ENCODE results near the gene SNRPD2. TPM values are rescaled to one million over a fixed set of nuclear protein-coding genes. Genes with fewer than 3 reads are reported as not detected.
A peak's percentile ranks its signal among the peaks of the same experiment; 100 is the strongest.

SNRPD2 gene
- total and polyA plus RNA-seq, 12 donors: 179 to 473 (median 323) TPM

GRCh38 chr19:45674946-45675345, 16.8 kb downstream of the SNRPD2 start:
- WGBS, 4 donors: 78 to 92% (median 82%) methylated on average over 7 of the region's 7 CpGs
- Histone ChIP-seq H3K27ac (no peak overlapping the region), H3K36me3 (replicated peaks in 1 of 2) (no peaks in the 10 kb centered on the region), H3K27me3 (peaks cover 22% of the 10 kb centered on the region), H3K4me1 (replicated peaks in 1 of 2) (peaks cover 11 to 13% of the 10 kb centered on the region in 2 donors), H3K9me3 (replicated peaks in 1 of 3) (no peaks in the 10 kb centered on the region), H3K4me3 (no peak overlapping the region)
- no peak for DNase-seq
- TF ChIP-seq CTCF (IDR thresholded peaks at IDR 0.05) (no peak), POLR2A (IDR thresholded peaks at IDR 0.05) (no peak)
- intact Hi-C loops (cut with DNase I): no loop called here

GRCh38 chr19:45670670-45671453, 20.9 kb downstream of the SNRPD2 start:
- peak overlapping the region in 1 of 4 donors; percentile 33 for H3K4me3 ChIP-seq
- no peaks in the 10 kb centered on the region for H3K9me3 ChIP-seq (replicated peaks in 1 of 3)
- WGBS, 4 donors: 9 to 22% (median 17%) methylated on average over 11 to 42 of the region's 42 CpGs
- peak; percentile 66 to 90 (median 80) for DNase-seq
- peaks cover 22% of the 10 kb centered on the region for H3K27me3 ChIP-seq
- peaks cover 15 to 18% of the 10 kb centered on the region in 2 donors for H3K4me1 ChIP-seq (replicated peaks in 1 of 2)
- intact Hi-C loops (cut with DNase I): no loop called here
- H3K36me3 ChIP-seq (replicated peaks in 1 of 2): no peaks in the 10 kb centered on the region
- H3K27ac ChIP-seq: no peak overlapping the region
- no peak for TF ChIP-seq POLR2A (IDR thresholded peaks at IDR 0.05)
- no peak for TF ChIP-seq CTCF (IDR thresholded peaks at IDR 0.05)

- TF ChIP-seq POLR2A (IDR thresholded peaks at IDR 0.05): no peak
- no peak for TF ChIP-seq CTCF (IDR thresholded peaks at IDR 0.05)
- Histone ChIP-seq H3K9me3 (replicated peaks in 1 of 3) (no peaks in the 10 kb centered on the region), H3K36me3 (replicated peaks in 1 of 2) (no peaks in the 10 kb centered on the region), H3K4me3 (peak overlapping the region in 1 of 4 donors; percentile 45), H3K4me1 (replicated peaks in 1 of 2) (peaks cover 15 to 18% of the 10 kb centered on the region in 2 donors), H3K27me3 (peaks cover 22% of the 10 kb centered on the region), H3K27ac (no peak overlapping the region)
- 0 to 2% (median 2%) methylated on average over 18 to 19 of the region's 19 CpGs for WGBS, 4 donors
- intact Hi-C loops (cut with DNase I): no loop called here
- no peak for DNase-seq
Observed at GRCh38 chr19:45668342-45668871, 23.3 kb downstream of the SNRPD2 start.

- Histone ChIP-seq H3K27me3 (peaks cover 22% of the 10 kb centered on the region), H3K4me3 (peak within 1 kb of the TSS in 1 of 4 donors; percentile 45), H3K4me1 (replicated peaks in 1 of 2) (peaks cover 15 to 18% of the 10 kb centered on the region in 2 donors), H3K27ac (no peak within 1 kb of the TSS), H3K36me3 (replicated peaks in 1 of 2) (no peaks in the 10 kb centered on the region), H3K9me3 (replicated peaks in 1 of 3) (no peaks in the 10 kb centered on the region)
- no peak for TF ChIP-seq CTCF (IDR thresholded peaks at IDR 0.05)
- TF ChIP-seq POLR2A (IDR thresholded peaks at IDR 0.05): no peak
- DNase-seq: peak in 3 of 7 donors; percentile 30 to 39 (median 31)
- intact Hi-C loops (cut with DNase I): no loop called here
- 14 to 43% (median 19%) methylated on average over 6 to 15 of the region's 15 CpGs for WGBS, 4 donors
Observed at GRCh38 chr19:45667620-45668341, 24.0 kb downstream of the SNRPD2 start, which contains the start of gene GIPR. TSS of gene GIPR (plus strand) at chr19:45668221. CDS start at chr19:45669521, 1,300 bp downstream.
